Thyroid gland (tissue), 4 donors: ENCODE measurements around the gene FAM169A. TPM values are rescaled to one million over a fixed set of nuclear protein-coding genes. Genes with fewer than 3 reads are reported as not detected.

Experiments
- DNase-seq, 2 donors: peaks; one replicate each; pipeline ENCODE4 v3.0.0-alpha.2; 2019
- H3K27ac ChIP-seq, 3 donors: fragments of 200-600 bp; sonication (generic); 1 replicate in 2 of 3; 2 replicates in 1 of 3; pipeline ENCODE4 v1.5.1; 2016 to 2019; ENCODE audit warnings: mild to moderate bottlenecking in 1 of 3, moderate library complexity in 1 of 3
- H3K27me3 ChIP-seq: fragments of 200-600 bp; sonication (generic); one replicate; pipeline ENCODE4 v1.5.1; 2019
- H3K36me3 ChIP-seq, 2 donors: fragments of 200-600 bp; sonication (generic); one replicate each; pipeline ENCODE4 v1.5.1; 2016 to 2019
- H3K4me1 ChIP-seq, 2 donors: fragments of 200-600 bp; sonication (generic); one replicate each; pipeline ENCODE4 v1.5.1; 2017 to 2019
- H3K4me3 ChIP-seq, 3 donors: fragments of 200-600 bp; sonication (generic); replicated peaks in 1 of 3; 1 replicate in 2 of 3; 2 replicates in 1 of 3; pipeline ENCODE4 v1.5.1; 2016; ENCODE audit warnings: mild to moderate bottlenecking in 1 of 3
- H3K9me3 ChIP-seq: fragments of 200-600 bp; sonication (generic); one replicate; pipeline ENCODE4 v1.5.1; 2017
- POLR2A ChIP-seq, 2 donors: fragments of 450-650 bp; IDR thresholded peaks; one replicate each; pipeline ENCODE4 v1.6.1; 2017; ENCODE audit warnings: antibody characterized with exemption in 2 of 2, mild to moderate bottlenecking in 2 of 2, moderate library complexity in 1 of 2
- WGBS, 2 donors: methylation state at CpG; one replicate each; pipeline ENCODE4 v1.1.5; 2017; 5-methylcytosine and 5-hydroxymethylcytosine counted together
- intact Hi-C: fragments of 100-400 bp; cut with DNase I; formaldehyde crosslinking; loops from one replicate; pipeline ENCODE4 v1.15.1; 2023
- total RNA-seq, 4 donors: library from RNA; depleted of rRNA; stranded (reverse); fragments of >200 nt; gene quantifications; one replicate each; pipeline ENCODE4 v1.2.3, GENCODE V29; 2016
- TF ChIP-seq, protein P1 (sequence below), 6 experiments: fragments of 200-600 bp in 3 of 6; fragments of 450-650 bp in 3 of 6; sonication (generic) in 3 of 6; IDR thresholded peaks; one replicate each; pipeline ENCODE4 v1.5.1; 2016 to 2019; ENCODE audit warnings: antibody characterized with exemption in 6 of 6, mild to moderate bottlenecking in 2 of 6, inconsistent platforms in 1 of 6, moderate library complexity in 1 of 6

The FAM169A gene
- total RNA-seq, 4 donors from 2014 or later, result 12.9 to 45.0 (median 27.5) TPM

DNA sequence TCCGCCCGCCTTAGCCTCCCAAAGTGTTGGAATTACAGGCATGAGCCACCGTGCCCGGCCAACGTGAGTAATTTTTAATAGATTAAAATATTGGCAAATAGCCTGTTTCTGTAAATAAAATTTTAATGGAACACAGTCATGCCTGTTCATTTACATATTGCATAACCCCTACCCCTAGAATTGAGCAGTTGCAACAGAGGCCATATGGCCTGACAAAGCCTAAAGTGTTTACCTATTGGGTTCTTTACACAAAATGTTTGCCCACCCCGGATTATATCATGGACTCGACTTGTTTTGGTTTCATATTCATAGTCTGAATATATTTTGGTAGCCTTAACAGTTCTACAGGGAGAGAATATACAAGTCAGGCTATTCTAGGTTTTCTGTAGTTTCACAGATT is 93.8 kb downstream of the FAM169A start:
- no peaks in the 10 kb centered on the region for H3K9me3 ChIP-seq
- no peak for DNase-seq
- H3K4me1 ChIP-seq, result peaks cover 8% of the 10 kb centered on the region in 2 donors
- no peak overlapping the region for H3K4me3 ChIP-seq
- TF ChIP-seq POLR2A (IDR thresholded peaks at IDR 0.05), result no peak
- TF ChIP-seq, protein P1, sequence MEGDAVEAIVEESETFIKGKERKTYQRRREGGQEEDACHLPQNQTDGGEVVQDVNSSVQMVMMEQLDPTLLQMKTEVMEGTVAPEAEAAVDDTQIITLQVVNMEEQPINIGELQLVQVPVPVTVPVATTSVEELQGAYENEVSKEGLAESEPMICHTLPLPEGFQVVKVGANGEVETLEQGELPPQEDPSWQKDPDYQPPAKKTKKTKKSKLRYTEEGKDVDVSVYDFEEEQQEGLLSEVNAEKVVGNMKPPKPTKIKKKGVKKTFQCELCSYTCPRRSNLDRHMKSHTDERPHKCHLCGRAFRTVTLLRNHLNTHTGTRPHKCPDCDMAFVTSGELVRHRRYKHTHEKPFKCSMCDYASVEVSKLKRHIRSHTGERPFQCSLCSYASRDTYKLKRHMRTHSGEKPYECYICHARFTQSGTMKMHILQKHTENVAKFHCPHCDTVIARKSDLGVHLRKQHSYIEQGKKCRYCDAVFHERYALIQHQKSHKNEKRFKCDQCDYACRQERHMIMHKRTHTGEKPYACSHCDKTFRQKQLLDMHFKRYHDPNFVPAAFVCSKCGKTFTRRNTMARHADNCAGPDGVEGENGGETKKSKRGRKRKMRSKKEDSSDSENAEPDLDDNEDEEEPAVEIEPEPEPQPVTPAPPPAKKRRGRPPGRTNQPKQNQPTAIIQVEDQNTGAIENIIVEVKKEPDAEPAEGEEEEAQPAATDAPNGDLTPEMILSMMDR (IDR thresholded peaks at IDR 0.05), result no peak
- 90 to 93% methylated on average over 7 of the region's 7 CpGs for WGBS, 2 donors
- intact Hi-C loops, result no loop called here
- H3K36me3 ChIP-seq, result peaks cover 40 to 57% of the 10 kb centered on the region in 2 donors
- no peaks in the 10 kb centered on the region for H3K27me3 ChIP-seq
- no peak overlapping the region for H3K27ac ChIP-seq

DNA sequence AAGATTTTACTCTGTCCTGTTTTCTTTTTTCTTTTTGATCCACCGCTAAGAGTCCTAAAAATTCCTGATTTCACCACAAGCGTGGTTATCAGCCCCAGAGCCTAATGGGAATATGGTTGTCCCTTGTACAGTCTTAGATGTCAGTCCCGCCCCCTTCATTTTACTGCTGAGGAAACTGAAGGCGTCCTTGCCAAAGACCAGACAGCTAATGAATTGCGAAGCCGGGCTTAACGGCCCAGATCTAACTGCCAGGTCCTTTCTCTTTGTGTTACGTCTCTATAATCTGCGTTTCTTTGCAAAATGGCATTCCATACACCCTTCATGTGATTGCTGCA is 98.6 kb downstream of the FAM169A start:
- Histone ChIP-seq H3K27ac (peak overlapping the region in 2 of 3 donors; percentile 76 to 79), H3K9me3 (no peaks in the 10 kb centered on the region), H3K36me3 (peaks cover 19 to 34% of the 10 kb centered on the region in 2 donors), H3K4me3 (peak overlapping the region; percentile 73 to 90 (median 87)), H3K27me3 (no peaks in the 10 kb centered on the region), H3K4me1 (peaks cover 19 to 25% of the 10 kb centered on the region in 2 donors)
- no peak for TF ChIP-seq POLR2A (IDR thresholded peaks at IDR 0.05)
- TF ChIP-seq, protein P1 (IDR thresholded peaks at IDR 0.05), result no peak
- intact Hi-C loops, result loop anchor here (5.0 kb wide), 1 partner anchor 150 kb away; no protein-coding TSS in a partner anchor
- 0 to 1% methylated on average over 9 of the region's 9 CpGs for WGBS, 2 donors
- no peak for DNase-seq

DNA sequence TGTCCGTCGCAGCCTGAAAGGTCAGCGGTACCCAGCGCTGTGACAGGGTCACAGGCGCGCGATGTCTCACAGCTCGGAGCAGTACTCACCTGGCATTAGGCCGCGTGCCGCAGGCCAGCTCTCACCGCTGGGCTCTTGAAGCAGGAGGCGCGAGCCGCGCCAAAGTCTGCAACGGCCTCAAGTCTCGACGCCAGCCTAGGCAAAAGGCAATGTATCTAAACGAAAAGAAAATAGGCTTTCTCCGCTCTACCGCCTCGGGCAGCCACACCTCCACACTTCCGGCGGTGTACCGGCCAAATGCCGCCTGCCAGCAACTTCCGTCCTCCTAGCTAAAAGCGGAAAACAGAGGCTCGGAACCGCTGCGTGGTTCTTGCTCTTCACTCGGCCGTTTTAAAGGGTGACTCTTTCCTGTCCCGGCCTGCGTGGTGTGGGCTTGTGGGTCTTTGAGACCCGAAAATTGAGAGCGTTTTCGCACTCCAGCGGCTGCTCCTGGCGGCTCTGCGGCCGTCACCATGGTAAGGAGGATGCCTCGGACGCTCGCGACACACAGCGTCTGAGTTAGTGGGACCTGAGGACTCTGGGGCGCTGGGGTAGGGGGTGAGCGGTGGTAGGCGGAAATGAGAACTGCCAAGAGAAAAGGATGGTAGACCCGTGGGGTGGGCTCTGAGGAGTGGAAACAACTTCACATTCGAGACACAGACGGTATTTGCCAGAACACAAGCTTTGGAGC is 99.2 kb downstream of the FAM169A start, which contains the start of the genes GFM2 and NSA2:
TSS of gene GFM2 (minus strand) at position 269 of the 730 bp plus-strand sequence. CDS start 3,375 bp downstream, outside the sequence.
TSS of gene NSA2 (plus strand) at position 401 of the 730 bp plus-strand sequence. CDS start at position 513, 112 bp downstream.
- intact Hi-C loops, result loop anchor here (5.0 kb wide), 1 partner anchor 150 kb away; no protein-coding TSS in a partner anchor
- H3K27ac ChIP-seq, result peak within 1 kb of the TSS; percentile 15 to 79 (median 76)
- peaks cover 19 to 29% of the 10 kb centered on the region in 2 donors for H3K36me3 ChIP-seq
- peak within 1 kb of the TSS; percentile 73 to 90 (median 87) for H3K4me3 ChIP-seq
- TF ChIP-seq, protein P1 (IDR thresholded peaks at IDR 0.05), result peak in 1 of 6 experiments; percentile 22
- peak in 1 of 2 donors; percentile 53 for TF ChIP-seq POLR2A (IDR thresholded peaks at IDR 0.05)
- H3K9me3 ChIP-seq, result no peaks in the 10 kb centered on the region
- WGBS, 2 donors, result 0% methylated on average over 30 to 52 of the region's 54 CpGs
- peak; percentile 88 to 93 for DNase-seq
- peaks cover 19 to 25% of the 10 kb centered on the region in 2 donors for H3K4me1 ChIP-seq
- H3K27me3 ChIP-seq, result no peaks in the 10 kb centered on the region

DNA sequence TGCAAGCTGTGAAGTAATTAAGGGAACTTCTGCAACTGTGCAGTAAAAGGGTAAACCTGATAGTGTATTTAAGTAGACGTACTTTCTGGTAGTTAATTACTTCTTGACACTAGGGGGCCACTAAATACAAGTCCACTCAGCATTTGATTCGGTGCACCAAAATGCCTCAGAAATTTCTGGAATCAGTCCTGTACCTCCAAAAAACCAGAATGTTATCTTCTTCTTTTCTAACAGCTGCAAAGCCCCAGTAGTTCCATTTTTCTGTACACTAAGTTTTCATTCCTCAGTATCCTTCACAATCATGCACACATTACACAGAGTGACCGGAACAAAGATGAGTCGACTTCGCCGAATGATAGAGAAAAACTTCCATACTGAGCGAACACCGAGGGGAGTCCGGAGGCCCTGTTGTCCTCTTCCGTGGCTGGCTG is 99.8 kb downstream of the FAM169A start:
- Histone ChIP-seq H3K36me3 (peaks cover 19 to 25% of the 10 kb centered on the region in 2 donors), H3K27ac (peak overlapping the region in 2 of 3 donors; percentile 76 to 79), H3K27me3 (no peaks in the 10 kb centered on the region), H3K4me3 (peak overlapping the region; percentile 73 to 90 (median 87)), H3K4me1 (peaks cover 19 to 25% of the 10 kb centered on the region in 2 donors), H3K9me3 (no peaks in the 10 kb centered on the region)
- intact Hi-C loops, result loop anchor here (5.0 kb wide), 1 partner anchor 151 kb away; no protein-coding TSS in a partner anchor
- WGBS, 2 donors, result 0 to 1% methylated on average over 10 of the region's 10 CpGs
- DNase-seq, result no peak
- TF ChIP-seq, protein P1 (IDR thresholded peaks at IDR 0.05), result peak; percentile 35 to 57 (median 45)
- TF ChIP-seq POLR2A (IDR thresholded peaks at IDR 0.05), result no peak
